Activated T-helper 1 cell treated with anti-CD3 and anti-CD28 coated beads, Interleukin-12 subunit alpha, Interleukin-12 subunit beta, Interleukin-2, Interleukin-4 antibody, amounts not matched to agents 30 ng/mL and 10 ng/mL and 1 ng/mL, durations not matched to agents 14 hours and 24 hours and 36 hours (primary cell): ENCODE measurements around the gene SBK2. TPM values are rescaled to one million over a fixed set of nuclear protein-coding genes. Genes with fewer than 3 reads are reported as not detected.

Experiments
- DNase-seq: peaks from one replicate; pipeline ENCODE4 v3.0.0; 2021; ENCODE audit warnings: low spot score
- H3K27ac Mint-ChIP-seq: one replicate; pipeline ENCODE4 v1.8.0; 2021; ENCODE audit warnings: mild to moderate bottlenecking, mixed read lengths
- H3K27me3 Mint-ChIP-seq: one replicate; pipeline ENCODE4 v1.8.0; 2022; ENCODE audit warnings: mild to moderate bottlenecking, moderate library complexity, mixed read lengths; ENCODE audit not compliant: insufficient read depth
- H3K36me3 Mint-ChIP-seq: one replicate; pipeline ENCODE4 v1.8.0; 2021; ENCODE audit warnings: low read depth, mixed read lengths
- H3K4me1 Mint-ChIP-seq: one replicate; pipeline ENCODE4 v1.8.0; 2021; ENCODE audit warnings: low read depth, mixed read lengths
- H3K4me3 Mint-ChIP-seq: one replicate; pipeline ENCODE4 v1.8.0; 2021; ENCODE audit warnings: mild to moderate bottlenecking, moderate library complexity, mixed read lengths
- H3K9me3 Mint-ChIP-seq: one replicate; pipeline ENCODE4 v1.8.0; 2021; ENCODE audit warnings: mixed read lengths
- intact Hi-C: fragments of 100-400 bp; cut with micrococcal nuclease; formaldehyde crosslinking; loops from one replicate; pipeline ENCODE4 v1.15.1; 2024
- total RNA-seq: library from RNA; stranded (reverse); gene quantifications from 2 replicates; pipeline ENCODE4 v1.2.3, GENCODE V29; 2022

Gene SBK2
- total RNA-seq, 1 donor from 2014 or later = not detected

DNA sequence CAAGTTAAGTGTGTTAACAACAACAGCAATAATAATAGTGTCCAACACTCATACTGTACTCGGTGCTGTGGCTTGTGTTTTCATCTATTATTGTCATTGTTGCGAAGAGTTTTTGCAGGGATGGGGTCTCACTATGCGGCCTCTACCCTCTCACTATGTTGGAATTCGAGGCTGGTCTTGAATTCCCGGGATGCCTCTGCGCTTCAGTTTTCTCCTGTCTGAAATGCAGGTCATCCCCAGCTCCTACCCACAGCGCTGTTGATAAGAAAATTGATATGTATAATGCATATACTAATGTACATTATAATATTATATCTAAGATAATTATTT lies 13.4 kb upstream of the SBK2 start:
- intact Hi-C loops = no loop called here

DNA sequence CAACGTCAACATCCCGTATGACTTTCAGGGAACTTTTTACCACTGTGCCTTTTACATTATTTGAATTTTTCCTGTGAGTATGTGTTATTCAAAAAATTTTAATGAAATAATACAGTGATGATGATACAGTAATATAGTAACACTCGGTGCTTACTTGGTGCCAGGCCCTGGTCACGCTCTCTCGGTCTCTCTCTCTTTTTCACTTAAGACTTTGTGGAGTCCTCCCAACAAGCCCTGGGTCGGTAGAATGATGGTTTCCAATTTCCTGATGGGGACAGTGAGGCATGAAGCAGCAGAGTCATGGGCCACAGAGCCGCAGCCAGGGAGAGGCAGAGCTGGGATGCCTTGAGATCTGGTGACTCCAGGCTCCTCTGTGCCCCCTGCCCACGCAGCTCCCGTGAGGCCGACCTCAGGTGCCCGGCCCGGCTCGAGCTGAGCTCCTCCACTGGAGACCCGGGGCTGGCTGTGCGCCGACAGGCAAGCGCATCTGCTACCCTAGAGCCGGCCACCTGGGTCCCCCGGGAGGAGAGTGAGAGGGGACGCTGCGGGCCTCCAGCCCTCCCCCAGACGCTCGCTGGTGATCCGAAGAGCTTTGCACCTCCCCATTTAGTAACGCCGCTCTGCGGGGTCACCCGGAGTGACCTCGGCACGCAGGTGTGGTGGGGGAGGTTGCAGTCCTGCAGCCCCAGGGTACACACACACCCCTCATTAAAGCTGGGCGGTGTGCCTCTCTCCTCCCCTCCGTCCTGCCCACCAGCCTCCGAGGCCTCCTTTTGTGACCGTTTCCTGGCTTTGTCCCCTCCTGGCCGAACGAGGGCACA lies 12.8 kb upstream of the SBK2 start:
- H3K4me3 Mint-ChIP-seq = no peak overlapping the region
- H3K9me3 Mint-ChIP-seq = no peaks in the 10 kb centered on the region
- H3K27me3 Mint-ChIP-seq = peaks cover 11% of the 10 kb centered on the region
- peaks cover 5% of the 10 kb centered on the region for H3K4me1 Mint-ChIP-seq
- intact Hi-C loops = no loop called here
- no peak for DNase-seq
- H3K36me3 Mint-ChIP-seq = no peaks in the 10 kb centered on the region
- no peak overlapping the region for H3K27ac Mint-ChIP-seq

More for the DNA sequence above, 13.4 kb upstream of the SBK2 start:
- Mint-ChIP-seq H3K27me3 (peaks cover 11% of the 10 kb centered on the region), H3K4me1 (peaks cover 5% of the 10 kb centered on the region), H3K27ac (no peak overlapping the region), H3K4me3 (no peak overlapping the region), H3K36me3 (no peaks in the 10 kb centered on the region), H3K9me3 (no peaks in the 10 kb centered on the region)
- DNase-seq = no peak

DNA sequence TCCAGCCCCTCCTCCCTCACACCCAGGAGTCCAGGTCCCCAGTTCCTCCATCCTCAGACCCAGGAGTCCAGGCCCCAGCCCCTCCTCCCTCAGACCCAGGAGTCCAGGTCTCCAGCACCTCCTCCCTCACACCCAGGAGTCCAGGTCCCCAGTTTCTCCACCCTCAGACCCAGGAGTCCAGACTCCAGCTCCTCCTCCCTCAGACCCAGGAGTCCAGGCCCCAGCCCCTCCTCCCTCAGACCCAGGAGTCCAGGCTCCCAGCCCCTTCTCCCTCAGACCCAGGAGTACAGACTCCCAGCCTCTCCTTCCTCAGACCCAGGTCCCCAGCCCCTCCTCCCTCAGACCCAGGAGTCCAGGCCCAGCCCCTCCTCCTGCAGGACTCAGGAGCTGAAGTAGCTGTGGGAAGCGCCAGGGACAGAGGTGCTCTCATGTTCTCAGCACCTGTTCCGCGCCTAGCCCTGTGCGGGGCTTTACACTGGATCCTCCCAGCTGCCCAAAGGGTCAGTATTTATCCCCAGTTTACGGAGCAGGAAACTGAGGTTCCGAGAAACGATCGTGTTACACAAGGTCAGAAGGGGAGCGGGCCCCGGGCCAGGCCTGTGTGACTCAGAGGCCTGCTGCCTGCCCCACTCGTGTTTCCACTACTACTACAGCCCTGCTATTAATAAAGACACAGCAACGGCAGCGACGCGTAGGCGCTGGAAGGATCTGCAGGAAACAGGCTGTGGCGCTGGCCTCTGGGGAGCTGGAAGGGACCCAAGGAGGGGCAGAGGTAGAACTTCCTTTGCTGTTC lies 10.1 kb upstream of the SBK2 start:
- no peaks in the 10 kb centered on the region for H3K36me3 Mint-ChIP-seq
- intact Hi-C loops = no loop called here
- peaks cover 4% of the 10 kb centered on the region for H3K9me3 Mint-ChIP-seq
- DNase-seq = no peak
- no peak overlapping the region for H3K27ac Mint-ChIP-seq
- peaks cover 8% of the 10 kb centered on the region for H3K27me3 Mint-ChIP-seq
- no peak overlapping the region for H3K4me3 Mint-ChIP-seq
- peaks cover 5% of the 10 kb centered on the region for H3K4me1 Mint-ChIP-seq

DNA sequence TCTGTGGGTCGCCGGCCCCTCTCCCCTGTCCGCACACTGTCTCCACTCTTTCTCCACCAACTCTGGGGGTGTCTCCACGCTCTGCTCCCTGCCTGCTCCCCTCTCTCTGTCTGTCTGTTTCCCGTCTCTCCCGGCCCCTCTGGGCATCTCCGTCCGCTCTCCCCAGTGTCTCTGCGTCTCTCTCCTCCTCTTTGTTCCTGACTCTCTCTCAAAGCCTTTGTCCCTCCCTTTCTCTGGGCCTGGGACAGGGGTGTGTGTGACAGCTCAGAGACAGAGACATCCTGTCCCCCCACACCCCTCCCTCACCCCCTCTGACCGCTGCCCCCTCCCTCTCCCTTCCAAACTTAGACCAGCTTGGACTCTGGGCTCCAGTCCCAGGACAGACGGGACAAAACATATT lies 9.1 kb upstream of the SBK2 start:
- Mint-ChIP-seq H3K4me3 (no peak overlapping the region), H3K27ac (no peak overlapping the region), H3K27me3 (peaks cover 8% of the 10 kb centered on the region), H3K36me3 (no peaks in the 10 kb centered on the region), H3K9me3 (peaks cover 4% of the 10 kb centered on the region), H3K4me1 (peaks cover 5% of the 10 kb centered on the region)
- DNase-seq = no peak
- intact Hi-C loops = no loop called here

DNA sequence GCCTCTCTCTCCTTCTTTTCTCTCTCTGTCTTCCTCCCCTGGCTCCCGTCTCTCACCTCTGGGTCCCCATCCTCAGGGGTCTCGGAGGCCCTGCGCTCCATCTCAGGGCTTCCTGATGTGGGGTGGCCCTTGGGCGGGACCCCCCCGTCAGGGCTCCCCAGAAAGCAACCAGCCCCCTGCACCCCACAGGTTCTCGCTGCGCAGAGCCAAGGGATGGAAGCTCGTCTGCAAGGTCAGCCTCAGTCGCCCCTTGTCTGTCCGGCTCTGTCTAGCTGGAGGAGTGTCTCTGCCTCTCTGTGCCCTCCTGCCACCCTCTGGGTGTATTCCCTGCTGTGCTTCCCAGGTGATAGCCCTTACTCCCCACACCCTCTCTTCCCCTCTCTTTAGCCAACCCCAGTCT lies 8.5 kb upstream of the SBK2 start, which contains the start of gene SBK3:
Gene SBK3, minus strand, starts transcription at position 101 of the 400 bp plus-strand sequence. Its CDS starts 0 bp downstream, at position 101.
- no peak within 1 kb of the TSS for H3K27ac Mint-ChIP-seq
- peaks cover 8% of the 10 kb centered on the region for H3K27me3 Mint-ChIP-seq
- H3K4me1 Mint-ChIP-seq = peaks cover 5% of the 10 kb centered on the region
- H3K36me3 Mint-ChIP-seq = no peaks in the 10 kb centered on the region
- intact Hi-C loops = no loop called here
- no peak within 1 kb of the TSS for H3K4me3 Mint-ChIP-seq
- no peak for DNase-seq
- H3K9me3 Mint-ChIP-seq = peaks cover 4% of the 10 kb centered on the region

DNA sequence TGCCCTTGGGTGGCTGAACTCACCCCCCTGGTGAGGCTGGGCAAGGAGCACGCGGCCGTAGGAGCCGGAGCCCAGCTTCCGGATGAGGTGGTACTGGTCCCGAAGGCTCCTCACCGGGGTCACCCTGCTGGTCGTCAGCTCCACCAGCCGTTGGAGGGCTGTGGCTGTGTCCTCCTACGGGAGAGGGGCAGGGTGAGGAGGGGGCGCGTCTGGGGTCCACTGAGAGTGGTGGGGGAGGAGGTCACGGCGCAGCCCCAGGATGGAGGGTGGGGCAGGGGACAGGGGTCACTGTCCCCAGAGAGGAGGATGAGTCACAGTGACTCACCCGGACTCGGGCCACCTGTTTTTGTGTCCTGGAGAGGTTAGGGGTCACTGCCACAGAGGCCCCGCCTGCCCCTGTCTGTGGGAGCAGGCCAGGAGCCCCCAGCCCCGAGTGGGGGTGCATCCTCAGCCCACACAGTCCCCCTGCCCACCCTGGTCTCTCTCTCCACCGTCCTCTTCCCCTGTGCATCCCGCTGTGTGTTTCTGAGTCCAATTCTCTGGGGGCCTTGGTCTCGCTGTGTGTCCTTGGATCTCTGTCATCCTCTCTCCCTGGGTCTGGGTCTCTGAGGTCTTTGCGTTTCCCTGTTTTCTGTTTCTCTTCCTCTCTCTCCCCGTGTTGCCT lies 8.0 kb upstream of the SBK2 start:
- peaks cover 5% of the 10 kb centered on the region for H3K4me1 Mint-ChIP-seq
- no peak overlapping the region for H3K27ac Mint-ChIP-seq
- peaks cover 4% of the 10 kb centered on the region for H3K9me3 Mint-ChIP-seq
- DNase-seq = no peak
- peaks cover 8% of the 10 kb centered on the region for H3K27me3 Mint-ChIP-seq
- no peak overlapping the region for H3K4me3 Mint-ChIP-seq
- intact Hi-C loops = no loop called here
- no peaks in the 10 kb centered on the region for H3K36me3 Mint-ChIP-seq

DNA sequence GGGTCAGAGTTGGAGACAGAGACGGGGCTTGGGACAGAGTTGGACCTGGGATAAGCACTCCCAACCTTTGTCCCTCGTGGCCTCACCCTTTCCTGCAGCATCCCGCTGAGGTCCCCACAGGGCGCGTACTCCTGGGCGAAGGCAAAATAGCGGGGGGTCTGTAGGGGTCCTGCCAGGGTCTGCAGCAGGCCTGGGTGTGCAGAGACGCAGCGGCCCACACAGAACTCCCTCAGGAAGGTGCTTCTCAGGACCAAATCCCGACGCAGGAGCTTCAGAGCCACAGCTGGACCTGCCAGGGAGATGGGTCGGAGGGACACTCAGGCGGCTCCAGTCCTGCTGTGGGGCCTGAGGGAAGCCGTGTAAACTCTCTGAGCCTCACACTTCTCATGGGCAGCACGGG lies 7.1 kb upstream of the SBK2 start:
- no peak overlapping the region for H3K27ac Mint-ChIP-seq
- H3K4me1 Mint-ChIP-seq = peaks cover 5% of the 10 kb centered on the region
- intact Hi-C loops = no loop called here
- peaks cover 8% of the 10 kb centered on the region for H3K27me3 Mint-ChIP-seq
- H3K4me3 Mint-ChIP-seq = no peak overlapping the region
- DNase-seq = no peak
- H3K9me3 Mint-ChIP-seq = peaks cover 4% of the 10 kb centered on the region
- H3K36me3 Mint-ChIP-seq = no peaks in the 10 kb centered on the region

DNA sequence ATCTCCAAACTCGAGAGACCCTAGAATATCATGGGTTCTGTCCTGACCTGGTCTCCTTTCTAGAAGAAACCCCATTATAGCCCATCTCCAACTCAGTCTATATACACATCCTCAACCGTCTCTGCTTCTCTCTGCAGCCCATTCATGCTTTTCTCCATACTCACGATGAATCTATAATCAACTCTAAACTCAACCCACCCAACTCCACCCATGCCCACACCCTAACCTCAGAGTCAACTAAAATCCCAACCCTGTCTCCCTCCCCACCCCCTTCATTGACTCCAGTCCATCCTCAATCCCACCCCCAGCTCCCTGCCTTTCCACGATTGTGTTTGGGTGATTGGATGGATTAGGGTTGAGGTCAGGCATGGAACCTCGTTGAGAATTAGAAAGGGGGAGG lies 6.6 kb upstream of the SBK2 start:
- H3K36me3 Mint-ChIP-seq = no peaks in the 10 kb centered on the region
- H3K4me3 Mint-ChIP-seq = no peak overlapping the region
- H3K4me1 Mint-ChIP-seq = peaks cover 5% of the 10 kb centered on the region
- no peak for DNase-seq
- H3K27ac Mint-ChIP-seq = no peak overlapping the region
- intact Hi-C loops = no loop called here
- peaks cover 8% of the 10 kb centered on the region for H3K27me3 Mint-ChIP-seq
- peaks cover 4% of the 10 kb centered on the region for H3K9me3 Mint-ChIP-seq

DNA sequence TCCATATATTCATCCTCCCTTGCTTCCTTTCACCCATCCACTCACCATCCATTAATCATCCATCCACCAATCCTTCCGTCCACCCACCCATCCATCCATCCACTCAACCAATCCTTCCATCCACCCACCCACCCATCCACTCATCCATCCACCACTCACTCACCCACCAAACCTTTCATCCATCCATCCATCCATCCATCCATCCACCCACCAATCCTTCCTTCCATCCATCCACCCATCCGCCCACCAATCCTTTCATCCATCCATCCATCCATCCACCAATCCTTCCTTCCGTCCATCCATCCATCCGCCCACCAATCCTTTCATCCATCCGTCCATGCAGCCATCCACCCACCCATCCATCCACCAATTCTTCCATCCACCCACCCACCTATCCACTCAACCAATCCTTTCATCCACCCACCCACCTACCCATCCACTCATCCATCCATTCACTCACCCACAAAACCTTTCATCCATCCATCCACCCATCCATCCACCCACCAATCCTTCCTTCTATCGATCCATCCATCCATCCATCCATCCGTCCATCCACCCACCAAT lies 5.4 kb upstream of the SBK2 start:
- Mint-ChIP-seq H3K27ac (no peak overlapping the region), H3K4me1 (peaks cover 3% of the 10 kb centered on the region), H3K27me3 (peaks cover 4% of the 10 kb centered on the region), H3K36me3 (no peaks in the 10 kb centered on the region), H3K9me3 (peaks cover 4% of the 10 kb centered on the region), H3K4me3 (no peak overlapping the region)
- intact Hi-C loops = no loop called here
- DNase-seq = no peak

DNA sequence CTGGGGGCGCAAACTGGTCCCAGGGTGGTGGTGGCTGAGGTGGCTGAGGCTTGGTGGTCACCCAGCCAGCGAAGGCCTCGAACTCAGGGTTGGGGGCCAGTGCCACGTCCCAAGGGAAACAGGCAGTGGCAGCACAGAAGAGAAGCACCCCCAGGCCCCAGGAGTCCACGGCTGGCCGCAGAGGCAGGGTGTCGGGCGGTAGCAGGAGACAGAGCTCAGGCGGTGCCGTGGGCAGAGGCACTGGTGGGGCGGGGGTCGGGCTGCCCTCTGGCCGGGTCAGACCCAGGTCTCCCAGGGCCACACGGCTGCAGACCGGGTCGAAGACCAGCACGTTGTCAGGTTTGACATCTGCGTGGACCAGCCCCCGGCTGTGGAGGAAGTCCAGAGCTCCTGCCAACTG lies 4.2 kb upstream of the SBK2 start:
- Mint-ChIP-seq H3K36me3 (no peaks in the 10 kb centered on the region), H3K27me3 (peaks cover 3% of the 10 kb centered on the region), H3K27ac (no peak overlapping the region), H3K4me3 (no peak overlapping the region), H3K9me3 (peaks cover 4% of the 10 kb centered on the region), H3K4me1 (no peaks in the 10 kb centered on the region)
- intact Hi-C loops = no loop called here
- no peak for DNase-seq

DNA sequence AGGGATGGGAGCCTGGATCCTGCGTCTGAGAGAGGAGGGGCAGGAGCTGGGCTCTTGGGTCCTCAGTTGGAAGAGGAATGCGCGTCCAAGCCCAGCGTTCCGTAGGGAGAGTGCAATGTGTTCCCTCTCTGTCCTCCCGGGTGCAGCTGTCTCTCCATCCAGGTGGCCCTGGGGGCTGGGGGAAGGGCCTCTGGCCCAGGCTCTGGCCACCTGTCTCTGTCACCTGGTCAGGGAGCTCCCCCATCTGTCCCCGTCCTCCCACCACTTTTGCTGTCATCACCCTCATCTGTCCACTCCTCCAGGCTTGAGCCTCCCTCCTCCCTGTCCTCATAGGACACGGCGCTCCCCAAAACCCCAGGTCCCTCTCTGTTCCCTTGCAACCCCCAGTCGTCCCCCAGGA lies 3.7 kb upstream of the SBK2 start:
- no peak overlapping the region for H3K27ac Mint-ChIP-seq
- no peaks in the 10 kb centered on the region for H3K4me1 Mint-ChIP-seq
- H3K9me3 Mint-ChIP-seq = peaks cover 4% of the 10 kb centered on the region
- intact Hi-C loops = no loop called here
- DNase-seq = no peak
- H3K27me3 Mint-ChIP-seq = peaks cover under 1% of the 10 kb centered on the region
- no peaks in the 10 kb centered on the region for H3K36me3 Mint-ChIP-seq
- H3K4me3 Mint-ChIP-seq = no peak overlapping the region

DNA sequence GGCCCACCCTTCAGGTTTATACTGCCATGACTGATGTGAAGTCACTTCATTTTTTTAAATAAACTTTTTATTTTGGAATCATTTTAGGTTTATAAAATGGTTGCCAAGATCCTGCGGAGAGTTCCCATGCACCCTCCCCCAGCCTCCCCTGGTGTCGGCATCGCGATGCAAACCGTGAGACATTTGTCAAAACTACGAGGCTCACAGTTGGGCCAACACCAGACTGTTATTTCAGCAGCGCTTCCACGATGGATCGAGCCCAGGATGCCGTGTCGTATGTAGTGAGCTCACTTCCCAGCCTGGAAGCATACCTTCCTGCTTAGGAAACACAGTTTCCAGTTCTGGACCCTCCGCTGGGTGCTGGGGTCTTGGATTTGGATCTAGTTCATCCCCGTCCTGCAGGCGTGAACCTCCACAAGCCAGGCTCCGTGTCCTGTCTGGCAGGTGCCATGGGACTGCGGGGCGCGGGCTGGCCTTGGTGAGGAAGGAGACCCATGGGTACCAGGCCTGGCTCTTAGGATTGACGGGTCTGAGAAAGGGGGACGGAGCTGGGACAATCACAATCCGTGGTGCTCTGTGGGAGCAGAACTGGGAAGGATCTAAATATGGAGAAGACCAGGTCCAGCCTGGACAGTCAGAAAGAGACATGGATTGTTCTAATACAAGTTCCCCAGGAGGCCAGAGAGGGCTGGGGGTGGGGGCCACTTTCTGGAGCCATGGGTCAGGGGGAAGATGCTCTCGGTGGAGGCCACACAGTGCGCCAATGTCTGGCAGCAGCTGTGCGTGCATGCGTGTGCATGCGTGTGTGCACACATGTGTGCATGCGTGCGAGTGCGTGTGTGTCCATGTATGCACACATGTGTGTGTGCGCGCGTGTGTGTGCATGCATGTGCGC lies 2.4 kb upstream of the SBK2 start:
- Mint-ChIP-seq H3K27me3 (no peaks in the 10 kb centered on the region), H3K9me3 (peaks cover 4% of the 10 kb centered on the region), H3K36me3 (no peaks in the 10 kb centered on the region), H3K4me1 (no peaks in the 10 kb centered on the region), H3K27ac (no peak overlapping the region), H3K4me3 (no peak overlapping the region)
- DNase-seq = no peak
- intact Hi-C loops = no loop called here
